NCI-H748 treated with DMSO at 0.1 percent for 48 hours (cell line): Measurements from ENCODE around the gene GALR1.

Experiments
- DNase-seq: peaks from one replicate; lab custom pipeline; 2025; lab: John Stamatoyannopoulos, UW

Gene GALR1

DNA sequence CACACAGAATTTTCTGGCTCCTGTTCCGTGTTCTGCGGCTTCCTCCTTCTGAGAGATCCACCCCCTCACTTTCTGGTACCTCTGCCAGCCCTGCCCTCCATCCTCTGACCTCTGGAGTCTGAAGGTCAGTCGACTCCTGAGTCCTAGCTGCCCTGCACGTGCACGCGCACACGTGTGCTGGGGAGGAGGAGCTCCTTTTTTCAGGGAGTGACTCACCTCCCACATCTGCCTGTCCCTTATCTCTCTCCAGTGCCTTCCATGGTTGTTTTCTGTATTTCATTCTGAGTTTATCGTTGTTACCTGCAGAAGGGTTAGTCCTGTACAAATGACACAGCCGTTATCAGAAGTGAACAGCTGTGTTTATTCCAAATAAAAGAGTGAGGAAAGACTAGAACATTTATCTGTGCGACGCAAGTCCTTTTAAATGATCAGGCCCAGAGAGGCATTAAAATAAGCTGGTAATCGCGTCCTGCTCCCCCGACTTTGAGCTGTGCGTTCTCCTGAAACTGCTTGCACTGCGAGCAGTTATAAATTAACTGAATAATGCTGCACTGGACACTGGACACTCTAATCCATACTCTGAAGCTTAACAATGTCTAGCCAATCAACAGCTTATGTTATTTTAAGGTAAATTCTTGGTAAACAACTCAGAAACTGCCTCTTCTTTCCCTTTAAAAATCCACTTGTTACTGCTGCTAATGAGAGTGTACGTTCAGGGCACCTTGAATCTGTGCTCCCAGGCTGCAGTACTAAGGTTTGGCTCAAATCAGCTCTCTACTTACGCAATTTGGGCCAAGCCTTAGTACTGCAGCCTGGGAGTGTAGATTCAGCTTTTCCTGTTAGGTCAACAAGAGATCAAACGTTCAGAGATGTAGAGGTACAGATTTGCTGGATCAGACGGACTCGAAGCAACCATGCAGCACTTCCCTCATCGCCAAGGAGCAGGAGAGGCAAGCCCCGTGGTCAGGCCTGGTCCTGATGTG is 72.5 kb downstream of the GALR1 start:
- no peak for DNase-seq

GRCh38 chr18:77323640-77324299 is 74.1 kb downstream of the GALR1 start:
- no peak for DNase-seq
